NCI-H128 (cell line): ENCODE data around the gene PIM1.
A peak's percentile ranks its signal among the peaks of the same experiment; 100 is the strongest.
"Not testable (repeated sequence)": the region's sequence is repeated elsewhere in the genome, so short reads cannot be mapped to it uniquely, and the experiment has no call there.

Source experiments
- DNase-seq: peaks from one replicate; lab custom pipeline; 2025; ENCODE audit not compliant: unreplicated experiment; lab: John Stamatoyannopoulos, UW

The PIM1 gene

GRCh38 chr6:37169496-37170272, at the start of gene PIM1:
Gene PIM1 (plus strand): TSS chr6:37170152. CDS start chr6:37170576, 424 bp downstream.
- peak; percentile 76 for DNase-seq

GRCh38 chr6:37121556-37121955, 48.4 kb upstream of the PIM1 start:
- no peak for DNase-seq

DNA sequence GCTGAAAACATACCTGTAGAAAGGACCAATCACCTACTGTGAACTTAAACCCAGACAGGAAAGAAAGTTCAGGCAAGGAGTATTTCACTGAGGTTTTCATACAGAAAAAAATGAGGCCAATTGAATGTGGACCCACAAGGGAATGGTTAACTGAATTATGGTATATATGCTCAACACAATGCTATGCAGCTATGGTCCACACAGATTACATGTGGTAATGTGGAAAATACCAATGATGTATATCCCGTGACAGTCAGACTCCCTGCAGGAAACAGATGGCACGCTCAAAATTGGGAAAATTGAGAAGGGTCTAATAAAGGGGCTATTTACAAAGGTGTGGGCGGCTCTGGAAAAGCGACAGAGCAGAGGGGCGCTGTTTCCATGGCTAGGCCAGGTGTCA, 47.1 kb upstream of the PIM1 start:
- DNase-seq = no peak

GRCh38 chr6:37123957-37124729, 45.8 kb upstream of the PIM1 start:
- no peak for DNase-seq

DNA sequence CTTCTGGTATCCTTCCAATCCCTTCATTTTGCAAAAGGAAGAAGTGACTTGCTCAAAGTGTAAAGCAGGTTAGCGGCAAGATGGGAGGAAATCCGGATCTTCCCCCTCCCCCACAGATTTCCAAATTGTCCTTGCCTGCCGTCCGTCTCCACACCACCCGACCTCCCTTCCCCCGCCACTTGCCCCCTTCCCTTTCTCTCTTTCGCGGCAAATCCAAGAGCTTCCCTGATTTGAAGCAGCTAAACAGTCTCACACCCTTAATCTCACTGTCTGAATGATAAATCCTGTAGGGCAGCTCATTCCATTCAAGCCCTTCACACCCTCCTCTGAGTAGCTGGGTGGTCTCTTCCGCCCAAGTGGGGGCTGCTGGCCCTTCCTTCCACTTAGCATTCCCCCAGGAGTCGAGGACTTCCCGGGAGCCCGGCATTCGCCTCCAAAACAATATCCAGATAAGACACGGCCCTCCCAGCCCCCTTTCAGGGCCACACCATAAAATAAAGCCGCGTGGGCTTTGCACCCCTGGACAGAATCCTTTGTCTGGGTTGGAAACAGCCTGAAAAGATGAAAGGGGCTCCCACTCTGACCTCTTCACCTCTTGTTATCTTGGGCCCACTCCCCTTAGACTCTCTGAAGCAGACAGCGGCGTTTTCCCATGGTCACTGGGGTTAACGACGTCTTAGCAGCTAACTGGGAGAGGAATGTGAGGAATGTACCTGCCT, 44.0 kb upstream of the PIM1 start:
- DNase-seq = no peak

- no peak for DNase-seq
Observed at GRCh38 chr6:37126493-37126958, 43.4 kb upstream of the PIM1 start.

DNA sequence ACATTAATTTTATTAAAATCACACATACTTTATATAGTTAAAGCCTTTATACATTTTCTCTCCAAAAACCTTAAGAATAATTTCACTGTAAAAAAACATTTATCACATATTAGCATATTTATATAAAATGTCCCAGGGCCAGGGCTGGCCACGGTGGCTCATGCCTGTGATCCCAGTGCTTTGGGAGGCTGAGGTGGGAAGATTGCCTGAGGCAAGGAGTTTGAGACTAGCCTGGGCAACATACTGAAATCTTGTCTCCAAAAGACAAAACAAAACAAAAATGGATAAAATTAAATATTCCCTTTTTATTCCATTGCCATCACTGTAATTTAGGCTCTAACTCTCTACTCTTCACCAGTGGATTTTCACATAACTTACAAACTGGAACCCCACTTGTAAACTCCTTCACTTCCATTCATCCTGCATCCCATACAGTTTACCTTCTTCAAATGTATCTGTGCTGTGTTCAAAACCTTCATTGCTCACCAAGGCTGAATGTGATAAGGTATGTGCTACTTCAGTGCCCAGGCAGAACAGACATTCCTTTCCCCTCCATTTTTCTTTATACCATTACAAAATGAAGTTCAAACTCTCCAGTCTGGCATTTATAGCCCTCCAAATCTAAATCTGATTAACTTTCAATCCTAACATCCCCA, 42.9 kb upstream of the PIM1 start:
- no peak for DNase-seq

DNA sequence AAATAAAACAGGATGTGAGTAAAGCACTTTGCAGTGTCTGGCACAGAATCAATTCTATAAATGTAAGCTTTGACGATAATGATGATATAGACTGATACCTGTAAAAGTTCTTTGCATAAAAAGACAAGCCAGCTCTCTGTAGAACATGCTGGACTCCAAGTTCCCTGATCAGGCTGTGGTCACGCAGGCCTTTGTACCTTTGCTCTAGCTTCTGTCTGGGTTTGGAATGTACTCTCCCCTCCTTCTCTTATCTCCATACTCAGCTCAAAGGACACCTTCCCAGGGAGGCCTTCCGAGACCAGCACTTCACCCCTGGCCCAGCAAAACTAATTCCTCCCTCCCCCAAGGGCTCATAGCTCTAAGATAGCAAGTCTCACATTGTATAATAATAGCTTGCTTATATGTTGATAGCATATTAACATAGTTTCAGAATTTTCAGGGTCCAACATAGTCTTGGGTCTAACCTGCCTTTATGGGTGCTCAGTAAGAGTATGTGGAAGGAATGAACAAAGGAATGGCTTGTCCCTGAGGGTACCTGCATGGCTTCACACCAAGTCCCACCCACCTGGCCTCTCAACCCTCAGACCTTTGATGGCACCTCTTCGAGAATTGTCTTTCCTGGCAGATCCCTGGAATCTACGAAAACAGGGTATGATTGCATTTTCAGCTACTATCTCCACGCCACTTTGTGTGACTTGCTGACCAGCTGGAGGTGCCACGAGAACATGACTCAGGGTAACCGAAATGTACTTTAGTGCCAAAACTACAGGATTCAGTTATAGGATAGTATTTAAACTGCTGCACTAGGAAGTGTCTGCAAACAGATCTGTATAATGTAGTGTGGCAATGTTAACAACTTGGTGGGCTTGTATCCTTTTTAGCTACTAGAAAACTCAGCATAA, 41.7 kb upstream of the PIM1 start:
- DNase-seq = no peak

- DNase-seq = not testable (repeated sequence)
Observed at GRCh38 chr6:37128863-37129443, 41.0 kb upstream of the PIM1 start.

GRCh38 chr6:37129566-37129965, 40.4 kb upstream of the PIM1 start:
- DNase-seq = no peak

DNA sequence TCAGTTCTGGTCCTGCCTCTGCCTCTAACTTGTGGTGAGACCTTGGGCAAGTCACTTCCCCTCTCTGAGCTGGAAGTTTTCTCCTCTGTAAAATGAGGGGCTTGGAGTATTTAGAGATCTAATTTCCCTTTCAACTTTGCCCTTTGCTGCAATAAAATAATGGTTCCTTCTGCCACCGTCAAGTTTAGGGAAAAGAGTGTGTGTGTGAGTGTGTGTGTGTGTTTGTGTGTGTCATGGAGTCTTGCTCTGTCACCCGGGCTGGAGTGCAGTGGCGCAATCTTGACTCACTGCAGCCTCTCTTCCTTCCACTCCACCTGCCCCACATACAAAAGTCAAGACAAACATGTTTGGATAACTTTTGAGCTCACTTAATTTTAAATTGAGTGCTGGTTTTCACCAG, 39.2 kb upstream of the PIM1 start:
- no peak for DNase-seq

- DNase-seq = no peak
Observed at GRCh38 chr6:37131104-37131959, 38.6 kb upstream of the PIM1 start.

DNA sequence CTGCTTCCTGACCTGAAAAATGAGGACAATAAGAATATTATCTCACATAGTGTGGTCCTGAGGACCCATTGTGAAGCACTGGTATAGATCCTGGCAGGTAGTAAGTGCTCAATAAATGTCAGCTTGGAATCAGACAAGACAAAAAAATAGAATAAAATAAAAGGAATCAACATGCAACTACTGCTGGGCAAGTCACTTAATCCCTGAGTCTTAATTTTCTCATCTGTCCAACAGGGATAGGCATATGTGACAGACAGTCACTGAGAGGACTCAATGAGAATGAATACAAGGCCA, 38.0 kb upstream of the PIM1 start:
- no peak for DNase-seq

DNA sequence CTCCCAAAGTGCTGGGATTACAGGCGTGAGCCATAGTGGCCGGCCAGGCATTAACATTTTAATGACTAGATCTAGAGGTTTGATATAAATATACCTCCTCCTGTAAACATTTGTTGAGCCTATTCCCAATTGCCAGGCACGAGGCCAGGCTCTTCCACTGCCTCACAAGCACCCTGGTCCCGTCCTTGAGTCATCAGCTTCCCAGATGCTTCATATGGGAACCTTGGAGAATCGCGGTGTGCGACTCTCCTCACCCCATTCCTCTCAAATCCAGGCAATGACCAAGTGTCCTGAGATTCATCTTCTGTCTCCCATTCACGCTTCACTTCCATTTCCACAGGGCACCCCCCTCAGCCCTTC, 35.9 kb upstream of the PIM1 start:
- no peak for DNase-seq

GRCh38 chr6:37134396-37135191, 35.4 kb upstream of the PIM1 start:
- DNase-seq = no peak

DNA sequence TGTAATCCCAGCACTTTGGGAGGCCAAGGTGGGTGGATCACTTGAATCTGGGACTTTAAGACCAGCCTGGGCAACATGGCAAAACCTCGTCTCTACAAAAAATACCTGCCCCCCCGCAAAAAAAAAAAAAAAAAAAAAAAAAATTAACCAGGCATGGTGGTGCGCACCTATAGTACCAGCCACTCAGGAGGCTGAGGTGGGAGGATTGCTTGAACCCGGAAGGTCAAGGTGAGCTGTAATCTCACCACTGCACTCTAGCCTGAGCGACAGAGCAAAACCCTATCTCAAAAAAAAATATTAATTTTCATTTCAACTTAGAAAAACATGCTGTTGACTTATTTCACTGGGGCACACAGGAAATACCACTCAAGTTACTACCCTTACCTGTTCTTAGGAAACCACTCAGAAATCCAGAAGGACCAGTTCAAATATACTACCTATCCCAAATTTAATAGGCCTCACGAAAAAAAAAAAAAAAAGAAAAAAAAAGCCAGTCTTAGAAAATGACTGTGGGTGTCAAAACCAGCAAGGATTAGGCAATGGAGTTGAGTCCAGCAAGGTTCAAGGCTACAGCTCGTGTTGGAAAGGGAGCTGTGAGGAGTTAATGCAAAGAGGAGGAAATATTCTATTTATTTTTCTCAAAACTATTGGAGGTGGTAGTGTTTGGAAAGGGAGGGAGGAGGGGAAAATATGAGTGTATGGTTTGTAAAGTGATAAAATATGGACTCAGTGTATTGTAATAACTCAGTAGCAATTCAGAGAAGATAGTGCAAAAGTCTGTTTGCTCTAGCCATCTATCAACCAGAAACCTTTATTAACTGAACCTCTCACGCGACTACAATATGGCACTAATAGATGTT, 33.9 kb upstream of the PIM1 start:
- no peak for DNase-seq

DNA sequence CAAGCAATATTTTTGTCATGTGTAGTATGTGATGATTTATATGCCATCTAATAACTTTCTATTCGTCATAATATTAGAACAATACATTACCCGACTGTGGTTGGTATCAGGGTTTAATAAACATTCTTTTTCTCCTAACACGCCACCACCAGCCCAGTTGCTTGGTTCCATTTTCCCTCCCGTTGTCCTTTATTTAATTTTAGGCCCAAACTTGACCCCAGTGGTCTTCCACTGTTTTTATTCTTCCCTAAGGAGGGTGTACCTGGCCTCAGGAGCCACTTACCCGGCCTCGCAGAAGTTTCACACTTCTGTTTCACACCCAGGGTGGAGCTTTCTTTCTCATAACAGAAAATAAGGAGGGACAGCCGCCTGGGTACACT, 33.1 kb upstream of the PIM1 start:
- DNase-seq = no peak
